SK-N-SH treated with all-trans-retinoic acid at 6 μM for 48 hours (cell line): ENCODE measurements around the gene PLAC8L1.

Experiments used
- CSDC2 ChIP-seq: fragments of 250-450 bp; sonication (Bioruptor Pico); IDR thresholded peaks from 2 replicates; pipeline ENCODE4 v1.5.0; 2020; ENCODE audit warnings: mild to moderate bottlenecking, moderate library complexity
- ESRRG ChIP-seq: fragments of 250-450 bp; sonication (Bioruptor Pico); IDR thresholded peaks from 2 replicates; pipeline ENCODE4 v1.6.1; 2021; ENCODE audit warnings: mild to moderate bottlenecking
- POU6F1 ChIP-seq: fragments of 250-450 bp; sonication (Bioruptor Pico); IDR thresholded peaks from 2 replicates; pipeline ENCODE4 v1.8.0; 2021; ENCODE audit warnings: low read depth, mild to moderate bottlenecking, moderate library complexity, borderline replicate concordance
- RARB ChIP-seq: fragments of 250-450 bp; sonication (Bioruptor Pico); IDR thresholded peaks from 2 replicates; pipeline ENCODE4 v1.8.0; 2021; ENCODE audit warnings: mild to moderate bottlenecking, moderate library complexity
- TOX ChIP-seq: fragments of 250-450 bp; sonication (Bioruptor Pico); IDR thresholded peaks from 2 replicates; pipeline ENCODE4 v1.8.0; 2021; ENCODE audit warnings: mild to moderate bottlenecking, moderate library complexity, borderline replicate concordance
- ZC3H10 ChIP-seq: fragments of 250-450 bp; sonication (Bioruptor Pico); IDR thresholded peaks from 2 replicates; pipeline ENCODE4 v1.5.1; 2021; ENCODE audit warnings: mild to moderate bottlenecking, moderate library complexity
- ZFP3 ChIP-seq: fragments of 250-450 bp; sonication (Bioruptor Pico); IDR thresholded peaks from 2 replicates; pipeline ENCODE4 v1.5.0; 2020; ENCODE audit warnings: mild to moderate bottlenecking, moderate library complexity
- ZFP30 ChIP-seq: fragments of 450-650 bp; formaldehyde crosslinking; IDR thresholded peaks from 2 replicates; pipeline ENCODE4 v1.5.0; 2022; ENCODE audit warnings: mild to moderate bottlenecking, moderate library complexity
- ZNF70 ChIP-seq: fragments of 450-650 bp; formaldehyde crosslinking; IDR thresholded peaks from 2 replicates; pipeline ENCODE4 v1.5.0; 2020; ENCODE audit warnings: mild to moderate bottlenecking, moderate library complexity

- TF ChIP-seq ZC3H10 (CRISPR knock-in tag) (no peak), CSDC2 (CRISPR knock-in tag) (no peak), RARB (CRISPR knock-in tag) (no peak), ZFP3 (CRISPR knock-in tag) (no peak), ESRRG (CRISPR knock-in tag) (no peak), POU6F1 (CRISPR knock-in tag) (no peak), TOX (CRISPR knock-in tag) (no peak), ZNF70 (no peak), ZFP30 (CRISPR knock-in tag) (no peak)
Measured at GRCh38 chr5:146101646-146102045, 3.7 kb downstream of the PLAC8L1 start.
